Glutamatergic neuron (in vitro differentiated cells): ENCODE measurements around the gene SNRNP27. TPM values are rescaled to one million over a fixed set of nuclear protein-coding genes. Genes with fewer than 3 reads are reported as not detected.

Experiments
- DNase-seq: peaks from one replicate; pipeline ENCODE4 v3.0.0; 2022
- H3K27ac Mint-ChIP-seq: one replicate; pipeline ENCODE4 v1.8.0; 2020; ENCODE audit warnings: mild to moderate bottlenecking, mixed read lengths, inconsistent platforms; ENCODE audit not compliant: unreplicated experiment
- H3K27me3 Mint-ChIP-seq: one replicate; pipeline ENCODE4 v1.8.0; 2020; ENCODE audit warnings: mild to moderate bottlenecking, moderate library complexity, mixed read lengths, inconsistent platforms; ENCODE audit not compliant: unreplicated experiment
- H3K36me3 Mint-ChIP-seq: one replicate; pipeline ENCODE4 v1.8.0; 2020; ENCODE audit warnings: mild to moderate bottlenecking, mixed read lengths, inconsistent platforms; ENCODE audit not compliant: unreplicated experiment
- H3K4me1 Mint-ChIP-seq: one replicate; pipeline ENCODE4 v1.8.0; 2020; ENCODE audit warnings: mild to moderate bottlenecking, low read depth, mixed read lengths, inconsistent platforms; ENCODE audit not compliant: unreplicated experiment
- H3K4me3 Mint-ChIP-seq: one replicate; pipeline ENCODE4 v1.8.0; 2020; ENCODE audit warnings: mild to moderate bottlenecking, mixed read lengths, inconsistent platforms; ENCODE audit not compliant: unreplicated experiment
- H3K9me3 Mint-ChIP-seq: one replicate; pipeline ENCODE4 v1.8.0; 2020; ENCODE audit warnings: mild to moderate bottlenecking, moderate library complexity, mixed read lengths, inconsistent platforms; ENCODE audit not compliant: unreplicated experiment
- CTCF ChIP-seq: fragments of 200-600 bp; sonication (generic); IDR thresholded peaks from one replicate; pipeline ENCODE4 v1.5.0; 2021; ENCODE audit not compliant: partially characterized antibody, unreplicated experiment
- long read RNA-seq: library from polyadenylated mRNA; unstranded; transcript quantifications from one replicate; pipeline ENCODE4 v2.0.0, GENCODE V29; 2020; ENCODE audit not compliant: unreplicated experiment
- total RNA-seq: library from RNA; stranded (reverse); fragmentation: NEBNext Ultra II Directional; extraction: Animal tissue kit (Norgen Biotek cat#: 25700); gene quantifications from one replicate; pipeline ENCODE4 v1.2.1, GENCODE V29; 2021; ENCODE audit not compliant: unreplicated experiment

Gene SNRNP27
- total RNA-seq = 93.7 TPM
- long read RNA-seq, transcript SNRNP27-201 (6 exons, 1,802 nt) = major isoform, 79 of 87 reads
- long read RNA-seq, partial matches to known transcripts = 5 of 87 reads
- long read RNA-seq, other reads (novel, unspliced or antisense) = 2 of 87 reads

- no peaks in the 10 kb centered on the region for H3K27me3 Mint-ChIP-seq
- peak within 1 kb of the TSS; percentile 94 for H3K27ac Mint-ChIP-seq
- H3K36me3 Mint-ChIP-seq = no peaks in the 10 kb centered on the region
- DNase-seq = peak; percentile 82
- H3K4me3 Mint-ChIP-seq = peak within 1 kb of the TSS; percentile 99
- peaks cover 2% of the 10 kb centered on the region for H3K9me3 Mint-ChIP-seq
- peaks cover 5% of the 10 kb centered on the region for H3K4me1 Mint-ChIP-seq
- TF ChIP-seq CTCF = no peak
Measured at GRCh38 chr2:69893684-69894551, at the start of gene SNRNP27. TSS of gene SNRNP27 (plus strand) at chr2:69893956. CDS start at chr2:69893985, 29 bp downstream.

- TF ChIP-seq CTCF = no peak
- H3K4me3 Mint-ChIP-seq = no peak overlapping the region
- H3K9me3 Mint-ChIP-seq = no peaks in the 10 kb centered on the region
- peaks cover 5% of the 10 kb centered on the region for H3K36me3 Mint-ChIP-seq
- no peaks in the 10 kb centered on the region for H3K27me3 Mint-ChIP-seq
- no peaks in the 10 kb centered on the region for H3K4me1 Mint-ChIP-seq
- DNase-seq = no peak
- no peak overlapping the region for H3K27ac Mint-ChIP-seq
Measured at GRCh38 chr2:69843993-69844392, 49.8 kb upstream of the SNRNP27 start.

- Mint-ChIP-seq H3K4me3 (no peak overlapping the region), H3K27me3 (no peaks in the 10 kb centered on the region), H3K4me1 (no peaks in the 10 kb centered on the region), H3K36me3 (peaks cover 5% of the 10 kb centered on the region), H3K27ac (no peak overlapping the region), H3K9me3 (no peaks in the 10 kb centered on the region)
- no peak for DNase-seq
- TF ChIP-seq CTCF = no peak
Measured at GRCh38 chr2:69844560-69844959, 49.2 kb upstream of the SNRNP27 start.

GRCh38 chr2:69846182-69847067 is 47.3 kb upstream of the SNRNP27 start:
- H3K27me3 Mint-ChIP-seq = no peaks in the 10 kb centered on the region
- no peak for TF ChIP-seq CTCF
- peaks cover 5% of the 10 kb centered on the region for H3K36me3 Mint-ChIP-seq
- H3K4me3 Mint-ChIP-seq = no peak overlapping the region
- no peak overlapping the region for H3K27ac Mint-ChIP-seq
- H3K9me3 Mint-ChIP-seq = no peaks in the 10 kb centered on the region
- H3K4me1 Mint-ChIP-seq = no peaks in the 10 kb centered on the region
- DNase-seq = no peak
